Nephron progenitor cell (in vitro differentiated cells): ENCODE data around the gene PATJ.

Experiments
- DNase-seq: peaks from one replicate; pipeline ENCODE4 v3.0.0; 2021
- H3K27ac Mint-ChIP-seq: 2 replicates; pipeline ENCODE4 v1.8.0; 2021; ENCODE audit warnings: mild to moderate bottlenecking, moderate library complexity, mixed read lengths
- H3K27me3 Mint-ChIP-seq: 2 replicates; pipeline ENCODE4 v1.8.0; 2021; ENCODE audit warnings: mild to moderate bottlenecking, low read depth, mixed read lengths; ENCODE audit not compliant: poor library complexity
- H3K36me3 Mint-ChIP-seq: 2 replicates; pipeline ENCODE4 v1.8.0; 2021; ENCODE audit warnings: low read depth, mixed read lengths
- H3K4me1 Mint-ChIP-seq: 2 replicates; pipeline ENCODE4 v1.8.0; 2021; ENCODE audit warnings: mixed read lengths
- H3K4me3 Mint-ChIP-seq: 2 replicates; pipeline ENCODE4 v1.8.0; 2021; ENCODE audit warnings: mild to moderate bottlenecking, moderate library complexity, mixed read lengths
- H3K9me3 Mint-ChIP-seq: 2 replicates; pipeline ENCODE4 v1.8.0; 2021; ENCODE audit warnings: mild to moderate bottlenecking, moderate library complexity, mixed read lengths
- TF ChIP-seq, protein P1 (sequence below): fragments of 200-600 bp; sonication (generic); IDR thresholded peaks from 2 replicates; pipeline ENCODE4 v1.5.0; 2021; ENCODE audit warnings: antibody characterized with exemption

The PATJ gene

DNA sequence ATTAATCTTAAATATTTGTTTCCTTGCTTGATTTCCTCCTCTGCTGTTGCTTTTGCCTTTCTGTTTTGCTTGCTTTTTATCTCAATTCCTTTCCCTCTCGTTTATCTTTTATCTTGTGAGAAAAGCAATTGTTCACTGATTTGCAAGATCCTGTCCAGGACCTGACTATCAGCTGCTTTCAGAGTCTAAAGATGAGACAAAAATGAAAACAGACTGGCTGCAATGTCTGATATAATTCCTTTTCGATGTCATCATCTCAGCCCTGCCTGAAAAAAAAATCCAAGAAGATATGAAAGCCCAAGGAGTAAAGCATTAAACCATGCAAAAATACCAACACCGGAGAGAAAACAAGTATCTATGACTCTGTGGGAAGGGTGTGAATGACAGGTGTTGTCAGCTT lies 225.5 kb downstream of the PATJ start:
- H3K9me3 Mint-ChIP-seq = no peaks in the 10 kb centered on the region
- TF ChIP-seq, protein P1, sequence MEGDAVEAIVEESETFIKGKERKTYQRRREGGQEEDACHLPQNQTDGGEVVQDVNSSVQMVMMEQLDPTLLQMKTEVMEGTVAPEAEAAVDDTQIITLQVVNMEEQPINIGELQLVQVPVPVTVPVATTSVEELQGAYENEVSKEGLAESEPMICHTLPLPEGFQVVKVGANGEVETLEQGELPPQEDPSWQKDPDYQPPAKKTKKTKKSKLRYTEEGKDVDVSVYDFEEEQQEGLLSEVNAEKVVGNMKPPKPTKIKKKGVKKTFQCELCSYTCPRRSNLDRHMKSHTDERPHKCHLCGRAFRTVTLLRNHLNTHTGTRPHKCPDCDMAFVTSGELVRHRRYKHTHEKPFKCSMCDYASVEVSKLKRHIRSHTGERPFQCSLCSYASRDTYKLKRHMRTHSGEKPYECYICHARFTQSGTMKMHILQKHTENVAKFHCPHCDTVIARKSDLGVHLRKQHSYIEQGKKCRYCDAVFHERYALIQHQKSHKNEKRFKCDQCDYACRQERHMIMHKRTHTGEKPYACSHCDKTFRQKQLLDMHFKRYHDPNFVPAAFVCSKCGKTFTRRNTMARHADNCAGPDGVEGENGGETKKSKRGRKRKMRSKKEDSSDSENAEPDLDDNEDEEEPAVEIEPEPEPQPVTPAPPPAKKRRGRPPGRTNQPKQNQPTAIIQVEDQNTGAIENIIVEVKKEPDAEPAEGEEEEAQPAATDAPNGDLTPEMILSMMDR = no peak
- no peaks in the 10 kb centered on the region for H3K27me3 Mint-ChIP-seq
- no peaks in the 10 kb centered on the region for H3K36me3 Mint-ChIP-seq
- H3K27ac Mint-ChIP-seq = no peak overlapping the region
- no peak for DNase-seq
- no peaks in the 10 kb centered on the region for H3K4me1 Mint-ChIP-seq
- H3K4me3 Mint-ChIP-seq = no peak overlapping the region

GRCh38 chr1:61968869-61969268 lies 226.6 kb downstream of the PATJ start:
- no peaks in the 10 kb centered on the region for H3K27me3 Mint-ChIP-seq
- TF ChIP-seq, protein P1 = no peak
- DNase-seq = no peak
- H3K4me1 Mint-ChIP-seq = no peaks in the 10 kb centered on the region
- no peaks in the 10 kb centered on the region for H3K36me3 Mint-ChIP-seq
- no peak overlapping the region for H3K4me3 Mint-ChIP-seq
- no peaks in the 10 kb centered on the region for H3K9me3 Mint-ChIP-seq
- no peak overlapping the region for H3K27ac Mint-ChIP-seq

- DNase-seq = no peak
- Mint-ChIP-seq H3K36me3 (no peaks in the 10 kb centered on the region), H3K4me1 (peaks cover 15% of the 10 kb centered on the region), H3K27me3 (no peaks in the 10 kb centered on the region), H3K27ac (no peak overlapping the region), H3K9me3 (no peaks in the 10 kb centered on the region), H3K4me3 (no peak overlapping the region)
- TF ChIP-seq, protein P1 = no peak
Measured at GRCh38 chr1:61973100-61973837, 231.0 kb downstream of the PATJ start.

- no peaks in the 10 kb centered on the region for H3K9me3 Mint-ChIP-seq
- peak overlapping the region; percentile 23 for H3K27ac Mint-ChIP-seq
- H3K4me1 Mint-ChIP-seq = peaks cover 19% of the 10 kb centered on the region
- no peak for DNase-seq
- no peaks in the 10 kb centered on the region for H3K36me3 Mint-ChIP-seq
- no peaks in the 10 kb centered on the region for H3K27me3 Mint-ChIP-seq
- TF ChIP-seq, protein P1 = no peak
- H3K4me3 Mint-ChIP-seq = no peak overlapping the region
Measured at GRCh38 chr1:61975638-61976037, 233.4 kb downstream of the PATJ start.

DNA sequence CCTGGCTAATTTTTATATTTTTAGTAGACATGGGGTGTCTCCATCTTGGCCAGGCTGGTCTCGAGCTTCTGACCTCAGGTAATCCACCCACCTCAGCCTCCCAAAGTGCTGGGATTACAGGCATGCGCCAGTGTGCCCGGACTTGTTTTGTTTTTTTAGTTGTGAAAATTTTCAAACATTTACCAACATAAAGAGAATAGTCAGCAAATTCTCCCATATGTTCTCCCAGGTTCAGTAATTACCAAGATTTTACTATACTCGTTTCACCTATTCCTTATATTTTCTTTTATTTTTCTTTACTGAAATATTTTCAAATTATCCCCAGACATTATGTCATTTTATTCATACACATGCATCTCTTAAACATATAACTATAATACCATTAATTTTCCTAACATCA lies 234.3 kb downstream of the PATJ start:
- Mint-ChIP-seq H3K27ac (no peak overlapping the region), H3K27me3 (no peaks in the 10 kb centered on the region), H3K9me3 (no peaks in the 10 kb centered on the region), H3K4me3 (no peak overlapping the region), H3K36me3 (no peaks in the 10 kb centered on the region), H3K4me1 (peaks cover 27% of the 10 kb centered on the region)
- TF ChIP-seq, protein P1 = no peak
- no peak for DNase-seq

GRCh38 chr1:61978796-61979195 lies 236.5 kb downstream of the PATJ start:
- no peaks in the 10 kb centered on the region for H3K36me3 Mint-ChIP-seq
- H3K4me1 Mint-ChIP-seq = peaks cover 33% of the 10 kb centered on the region
- TF ChIP-seq, protein P1 = no peak
- no peak overlapping the region for H3K4me3 Mint-ChIP-seq
- no peaks in the 10 kb centered on the region for H3K27me3 Mint-ChIP-seq
- H3K9me3 Mint-ChIP-seq = no peaks in the 10 kb centered on the region
- H3K27ac Mint-ChIP-seq = no peak overlapping the region
- no peak for DNase-seq
